ENCODE measurements around the gene PPP1R8.

The PPP1R8 gene

DNA sequence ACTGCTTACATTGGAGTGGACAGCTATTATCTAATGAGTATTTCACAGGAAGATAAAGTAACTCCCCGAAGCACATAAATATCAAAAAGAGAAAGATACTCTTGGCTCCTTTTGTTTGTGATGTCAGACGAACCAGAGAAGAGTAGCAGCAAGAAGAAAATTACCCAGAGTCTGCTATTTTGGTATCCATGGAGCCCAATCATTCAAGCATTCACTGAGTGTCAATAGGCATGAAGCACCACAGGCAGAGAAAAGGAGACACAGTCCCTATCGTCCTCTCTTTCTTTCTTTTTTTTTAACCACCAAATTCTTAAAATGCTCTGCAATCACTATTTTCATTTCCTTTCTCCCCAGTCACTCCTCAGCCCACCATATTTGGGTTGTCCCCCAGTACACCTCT is 63.9 kb downstream of the PPP1R8 start:
- DNase-seq (ENCODE audit: low spot score), result no peak

Measured in LoVo (cell line).